D341Med (cell line): ENCODE results near the gene GPC4.
A peak's percentile ranks its signal among the peaks of the same experiment; 100 is the strongest.
"Not testable (repeated sequence)": the region's sequence is repeated elsewhere in the genome, so short reads cannot be mapped to it uniquely, and the experiment has no call there.

ENCODE experiments used
- DNase-seq: peaks from one replicate; pipeline ENCODE4 v3.0.0; 2012; ENCODE audit warnings: low spot score

Gene GPC4

DNA sequence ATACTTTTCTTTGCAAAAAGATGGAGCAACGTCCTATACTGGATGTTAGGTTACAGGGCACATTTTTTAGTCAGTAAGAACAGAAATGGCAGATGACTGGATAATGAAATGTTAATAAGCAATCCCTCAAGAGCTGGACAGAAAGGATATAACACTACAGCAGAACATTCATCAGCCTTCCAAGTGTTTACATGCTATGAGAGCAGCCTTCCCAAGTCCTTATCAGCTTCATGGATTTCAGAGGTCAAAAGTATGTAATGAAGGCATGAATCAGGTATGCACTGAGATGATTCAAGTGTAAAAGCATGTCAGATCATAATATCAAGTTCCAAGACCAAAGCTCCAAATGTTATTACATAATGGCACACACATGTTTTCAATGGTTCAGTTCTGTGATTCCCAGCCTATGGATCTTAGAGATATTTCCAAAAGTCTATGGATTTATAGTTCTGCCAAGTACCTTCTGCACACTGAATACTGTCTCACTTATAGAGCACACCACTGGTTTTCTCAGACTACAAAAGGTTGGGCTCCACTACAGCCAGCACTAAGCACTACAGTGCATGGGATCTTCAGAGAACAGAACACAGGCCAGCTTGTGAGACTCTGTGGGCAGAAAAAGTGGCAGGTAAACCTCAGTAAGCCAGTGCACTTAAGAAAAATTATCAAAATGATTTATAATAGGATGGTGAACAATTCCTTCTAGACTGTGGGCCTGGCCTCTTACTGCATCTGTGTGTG is 49.2 kb downstream of the GPC4 start:
- no peak for DNase-seq

DNA sequence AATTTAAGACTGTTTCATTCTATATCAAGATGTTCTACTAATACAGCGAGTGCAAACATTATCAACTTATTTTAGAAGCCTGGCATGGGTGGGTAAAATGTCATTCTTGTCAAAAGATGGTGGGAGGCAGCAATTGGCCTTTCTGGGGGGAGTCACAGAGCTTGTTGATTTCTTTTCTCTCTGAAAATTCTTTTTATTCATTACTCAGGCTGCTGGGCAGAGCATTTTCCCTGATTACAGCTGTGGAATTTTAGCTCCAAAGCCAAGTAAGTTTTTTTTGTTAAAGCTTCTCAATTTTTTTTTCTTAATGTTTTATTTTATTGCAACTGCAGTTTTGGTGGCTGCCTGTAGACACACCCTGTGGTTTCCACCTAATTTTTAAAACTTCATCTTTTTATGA is 50.4 kb downstream of the GPC4 start:
- DNase-seq = no peak

DNA sequence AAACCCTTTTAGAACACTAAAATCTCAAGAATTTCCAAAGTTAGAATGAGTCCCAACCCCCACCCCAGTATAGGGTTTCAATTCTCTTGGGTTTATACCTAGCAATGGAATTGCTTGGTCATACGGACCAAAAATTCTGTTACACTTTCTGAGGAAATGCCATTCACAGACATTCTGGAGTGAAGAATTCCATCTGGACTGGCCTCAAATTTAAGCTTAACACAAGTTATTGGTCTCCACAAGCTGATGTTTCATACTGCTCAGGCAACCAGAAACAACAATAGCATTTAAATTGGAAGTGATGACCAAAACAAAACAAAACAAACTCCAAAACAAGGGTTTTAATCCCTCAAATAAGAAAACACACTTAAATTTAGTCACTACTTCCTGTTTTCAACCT is 51.1 kb downstream of the GPC4 start:
- no peak for DNase-seq

DNA sequence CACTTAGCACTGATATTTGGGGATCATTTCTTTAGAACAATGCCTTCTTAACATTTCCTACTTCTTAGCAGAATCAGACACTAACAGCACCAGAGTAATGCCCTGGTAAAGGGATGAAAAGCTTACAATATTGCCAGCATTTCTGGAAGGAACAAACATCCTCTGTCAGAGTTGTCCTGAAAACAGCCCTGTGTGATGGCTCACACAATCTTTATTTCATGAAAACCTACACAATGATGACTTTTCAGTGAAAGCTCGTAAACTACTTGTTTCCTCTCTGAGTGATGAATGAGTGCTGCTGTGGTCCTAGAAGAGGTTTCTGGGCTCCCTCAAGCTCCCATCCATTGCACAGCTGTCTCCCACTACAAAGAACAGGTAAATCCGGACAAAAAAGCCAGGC is 52.8 kb downstream of the GPC4 start:
- DNase-seq = no peak

DNA sequence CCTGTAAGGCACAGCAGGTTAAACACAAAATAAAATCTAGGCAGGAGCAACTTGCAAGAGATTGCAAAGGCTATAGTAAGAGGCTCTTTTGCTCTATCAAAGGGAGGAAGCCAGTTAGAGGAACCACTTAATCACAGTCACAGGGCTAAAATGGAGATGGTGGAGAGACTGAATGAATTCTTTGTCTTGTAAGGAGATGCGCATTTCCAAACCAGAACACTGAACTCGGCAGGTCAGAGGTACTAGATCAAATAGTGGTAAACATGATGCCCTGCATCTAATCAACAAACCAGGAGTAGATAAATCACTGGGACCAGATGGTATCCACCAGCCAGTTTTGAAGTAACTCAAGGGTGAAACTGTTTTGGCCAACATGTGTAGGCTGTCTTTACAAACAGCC is 55.8 kb downstream of the GPC4 start:
- no peak for DNase-seq

DNA sequence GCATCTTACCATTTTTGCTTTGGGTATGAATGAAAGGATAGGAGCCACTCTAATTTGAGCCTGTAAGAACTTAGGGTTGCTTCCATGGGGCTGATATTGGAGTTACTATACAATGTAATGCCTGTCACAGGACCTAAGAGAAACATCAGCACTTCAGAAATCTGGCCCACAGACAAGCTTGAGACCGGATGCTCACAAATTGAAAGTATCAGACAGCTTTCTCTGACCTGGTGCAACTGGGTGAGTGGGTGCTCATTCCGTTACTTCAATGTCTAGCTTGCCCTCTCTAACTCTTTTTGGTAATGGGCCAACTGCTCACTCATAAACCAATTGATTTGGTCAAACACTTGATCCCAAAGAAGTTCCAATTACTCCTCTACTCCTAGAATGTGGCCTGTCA is 62.1 kb downstream of the GPC4 start:
- no peak for DNase-seq

DNA sequence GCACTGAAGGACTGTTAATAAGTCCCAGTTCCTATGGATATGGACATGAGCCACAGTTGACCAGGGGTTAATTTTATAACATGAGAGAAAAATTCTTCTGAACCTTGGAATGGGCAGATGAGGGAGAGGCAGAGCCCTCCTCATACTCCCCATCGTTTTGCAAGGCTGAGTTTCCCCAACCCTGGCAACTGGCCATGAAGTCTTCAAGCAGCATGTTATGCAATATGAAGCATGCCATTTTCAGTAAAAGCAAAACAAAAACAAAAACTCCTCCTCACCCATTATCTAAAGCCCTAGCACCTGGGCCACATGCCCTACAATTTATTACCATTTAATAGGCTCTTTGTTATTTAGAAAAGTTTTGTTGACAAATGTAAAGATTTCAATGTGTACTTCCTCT is 64.5 kb downstream of the GPC4 start:
- no peak for DNase-seq

DNA sequence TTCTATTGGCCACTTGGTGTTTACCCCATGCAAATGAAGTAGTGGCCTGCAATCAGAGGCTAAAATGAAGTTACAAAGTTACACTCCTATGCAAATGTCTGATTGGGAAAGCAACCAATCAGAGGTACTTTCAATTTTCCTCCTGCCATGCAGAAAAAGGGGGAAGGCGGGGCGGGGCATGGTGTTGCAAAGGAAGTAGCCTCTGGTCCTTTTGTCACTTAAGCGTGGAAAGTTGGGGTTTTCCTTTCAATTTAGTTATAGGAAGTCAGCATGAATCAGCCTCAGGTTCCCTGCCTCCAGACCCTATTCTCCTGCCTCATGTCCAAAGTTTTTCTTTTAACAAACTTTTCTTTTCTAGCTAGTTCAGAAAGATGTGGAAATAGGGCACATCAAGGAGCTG is 69.3 kb downstream of the GPC4 start:
- no peak for DNase-seq

DNA sequence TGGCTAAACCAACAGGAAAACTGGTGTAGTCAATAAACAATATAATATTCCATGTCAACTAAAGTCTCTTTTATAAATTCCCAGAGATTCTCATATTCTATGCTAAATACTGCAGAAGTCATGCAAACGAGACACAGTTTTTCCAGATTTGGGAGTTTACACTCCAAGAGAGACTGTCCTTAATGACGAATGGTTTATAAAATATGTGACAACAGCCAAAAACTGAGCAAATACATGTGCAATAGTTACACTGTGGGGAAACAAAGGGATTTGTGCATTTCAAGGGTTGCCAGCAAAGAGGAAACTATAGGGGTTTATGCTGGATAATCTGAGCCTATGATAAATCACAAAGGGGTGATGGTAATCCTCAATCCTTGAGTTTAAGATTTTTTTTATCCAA is 75.7 kb downstream of the GPC4 start:
- DNase-seq = no peak

DNA sequence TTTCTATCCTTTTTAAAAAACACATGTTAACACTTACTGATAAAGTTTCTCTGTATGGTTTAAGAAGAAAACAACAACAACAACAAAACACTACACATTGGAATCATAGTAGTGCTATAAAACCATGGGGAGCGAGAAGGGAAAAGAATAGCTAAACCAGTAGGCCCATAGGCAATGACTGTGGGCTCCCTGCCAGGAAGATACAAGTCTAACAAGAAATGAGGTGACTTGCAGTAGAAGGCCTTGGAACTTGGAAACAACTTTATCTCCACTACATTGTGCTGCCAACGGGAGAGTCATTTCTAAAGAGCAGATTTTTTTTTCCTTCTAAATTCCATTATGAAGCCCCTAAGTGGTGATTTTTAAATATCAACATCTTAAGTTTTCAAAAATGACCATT is 78.0 kb downstream of the GPC4 start:
- no peak for DNase-seq

DNA sequence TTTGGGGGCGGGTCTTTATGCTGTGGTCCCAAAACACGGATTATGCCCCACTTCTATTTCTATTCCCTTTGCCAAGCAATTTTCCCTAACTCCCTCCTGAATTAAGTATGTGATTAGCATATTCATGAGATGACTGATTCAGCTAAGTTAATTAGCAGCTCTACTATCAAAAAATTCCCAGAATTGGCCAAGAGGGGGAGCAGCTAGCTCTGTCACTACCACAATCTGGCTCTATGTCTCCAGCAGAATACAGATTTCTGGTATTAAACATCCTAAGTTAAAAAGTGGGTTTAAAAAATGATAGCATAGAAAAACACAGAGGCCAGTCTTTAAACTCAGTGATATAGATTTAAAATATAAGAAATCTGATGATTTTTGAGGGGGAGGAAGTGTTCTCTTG is 80.3 kb downstream of the GPC4 start:
- DNase-seq = peak; percentile 14

DNA sequence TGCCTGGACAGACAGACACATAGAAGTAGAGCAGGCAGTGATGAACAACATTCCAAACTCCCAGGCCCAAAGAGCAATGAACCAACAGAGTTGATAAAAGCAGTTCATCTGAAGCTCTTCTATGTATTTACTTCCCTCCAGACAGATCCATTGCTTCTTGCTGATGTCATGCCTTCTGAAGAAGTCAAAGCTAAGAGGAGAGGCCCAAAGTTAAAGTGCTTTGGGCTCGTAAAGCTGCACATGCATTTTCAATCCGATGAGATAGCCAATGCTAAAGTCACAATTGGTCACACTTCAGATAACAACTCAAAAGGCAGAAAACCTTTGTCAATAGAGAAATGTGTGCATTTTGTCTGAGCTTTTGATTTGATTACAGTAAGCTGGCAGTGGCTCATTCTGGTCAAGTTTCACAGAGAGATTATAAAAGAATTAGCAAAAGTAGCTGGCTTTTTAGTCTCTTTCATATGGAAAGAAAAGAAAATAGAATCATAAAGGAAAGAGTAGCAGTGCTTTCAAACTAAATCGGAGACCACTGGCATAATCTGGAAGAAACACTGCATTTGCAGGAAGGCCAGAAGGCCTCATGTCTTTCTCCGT is 82.0 kb downstream of the GPC4 start:
- no peak for DNase-seq

DNA sequence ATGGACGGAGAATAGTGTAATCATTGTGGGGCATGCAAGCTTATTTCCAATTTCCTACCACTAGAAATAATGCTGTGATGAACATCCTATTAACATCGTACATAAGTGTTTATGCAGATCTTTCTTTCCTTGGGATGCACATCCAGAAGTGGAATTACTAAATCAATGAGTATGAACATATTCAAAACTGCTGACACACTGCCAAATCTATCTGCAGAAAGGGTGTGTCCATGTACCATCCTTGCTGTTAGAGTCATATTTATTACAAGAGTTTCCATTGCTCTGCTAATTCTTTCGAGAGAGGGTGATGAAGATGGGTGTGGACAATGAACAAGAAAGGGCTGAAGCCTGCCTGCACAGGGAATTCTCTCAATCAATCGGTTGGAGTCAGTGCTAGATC is 82.6 kb downstream of the GPC4 start:
- no peak for DNase-seq

DNA sequence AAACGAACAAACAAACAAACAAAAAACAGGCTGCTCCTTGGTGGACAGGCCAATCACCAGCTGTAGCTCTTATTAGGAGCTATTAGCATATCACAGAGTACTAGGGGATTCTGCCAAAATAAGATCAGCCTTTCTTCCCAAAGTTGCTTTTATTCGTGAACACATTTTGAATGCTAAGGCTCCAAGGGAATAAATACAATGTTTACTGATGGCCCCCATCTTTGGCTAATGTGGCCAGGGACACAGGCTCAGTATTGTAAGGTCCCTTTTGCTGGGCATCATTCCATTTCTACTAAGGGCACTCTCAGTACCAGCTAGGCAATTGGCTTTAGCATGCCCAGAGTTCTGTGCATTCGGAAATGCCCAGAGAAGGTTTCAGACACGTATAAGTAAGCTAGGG is 84.3 kb downstream of the GPC4 start:
- DNase-seq = no peak

DNA sequence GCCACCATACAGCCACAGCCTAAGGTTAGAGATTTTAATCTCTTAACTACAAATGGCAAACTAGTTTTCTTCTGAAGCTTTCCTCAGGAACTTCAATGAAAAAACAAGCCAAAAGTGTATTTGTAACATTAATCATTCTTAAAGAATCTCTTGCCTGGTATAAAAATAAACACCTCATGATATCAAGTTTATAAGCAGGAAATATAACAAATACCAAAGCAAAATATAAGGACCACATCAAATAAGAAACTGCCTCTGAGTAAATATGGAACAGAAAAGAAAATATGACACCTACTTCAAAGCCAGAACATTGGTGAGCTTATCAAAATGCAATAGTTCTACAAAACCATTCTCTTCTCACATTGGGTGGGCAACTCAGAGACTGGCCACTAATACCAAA is 89.9 kb downstream of the GPC4 start:
- no peak for DNase-seq

DNA sequence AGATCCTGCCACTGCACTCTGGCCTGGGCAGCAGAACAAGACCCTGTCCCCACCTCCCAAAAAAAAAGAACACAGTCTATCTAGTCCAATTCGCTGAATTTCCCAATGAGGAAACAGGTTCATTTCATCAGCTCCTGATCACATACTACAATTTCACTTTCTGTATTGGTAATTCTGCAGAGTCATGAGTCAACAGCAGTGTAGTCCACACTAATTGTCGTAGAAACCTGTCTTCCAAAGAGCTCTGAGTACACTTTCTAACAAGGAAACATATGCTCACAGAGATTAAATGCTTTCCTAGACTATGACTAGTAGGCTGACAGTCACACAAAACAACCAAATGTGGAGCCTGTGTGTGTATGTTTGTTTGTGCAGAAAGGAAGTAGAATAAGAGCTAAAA is 91.9 kb downstream of the GPC4 start:
- DNase-seq = no peak

DNA sequence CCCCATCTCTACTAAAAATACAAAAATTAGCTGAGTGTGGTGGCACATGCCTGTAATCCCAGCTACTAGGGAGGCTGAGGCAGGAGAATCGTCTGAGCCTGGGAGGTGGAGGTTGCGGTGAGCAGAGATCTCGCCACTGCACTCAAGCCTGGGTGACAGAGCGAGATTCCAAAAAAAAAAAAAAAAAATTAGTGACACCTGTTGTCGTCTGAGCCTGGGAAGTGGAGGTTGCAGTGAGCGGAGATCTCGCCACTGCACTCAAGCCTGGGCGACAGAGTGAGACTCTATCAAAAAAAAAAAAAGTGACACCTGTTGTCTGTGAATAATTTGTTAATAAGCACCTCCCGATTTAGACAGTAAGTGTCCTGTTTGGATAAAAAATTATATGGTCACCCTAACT is 93.0 kb downstream of the GPC4 start:
- not testable (repeated sequence) for DNase-seq

DNA sequence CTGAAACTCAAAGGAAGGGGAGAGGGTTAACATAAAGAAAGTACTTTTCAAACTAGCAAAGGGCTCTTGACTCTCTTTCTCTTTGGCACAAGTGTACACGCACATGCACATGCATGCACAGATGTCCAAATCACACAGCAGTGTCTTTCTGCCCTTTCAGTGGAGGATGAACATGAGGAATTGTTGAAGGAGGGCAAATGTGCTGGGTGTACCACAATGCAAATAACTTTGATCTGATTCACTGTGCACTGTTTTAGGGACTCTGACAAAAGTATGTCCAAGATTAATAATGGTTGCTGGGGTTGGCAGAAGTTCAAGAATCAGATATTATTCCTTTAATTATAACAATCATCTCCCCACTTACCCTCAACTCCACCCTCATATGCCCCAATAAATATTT is 93.8 kb downstream of the GPC4 start:
- DNase-seq = no peak

DNA sequence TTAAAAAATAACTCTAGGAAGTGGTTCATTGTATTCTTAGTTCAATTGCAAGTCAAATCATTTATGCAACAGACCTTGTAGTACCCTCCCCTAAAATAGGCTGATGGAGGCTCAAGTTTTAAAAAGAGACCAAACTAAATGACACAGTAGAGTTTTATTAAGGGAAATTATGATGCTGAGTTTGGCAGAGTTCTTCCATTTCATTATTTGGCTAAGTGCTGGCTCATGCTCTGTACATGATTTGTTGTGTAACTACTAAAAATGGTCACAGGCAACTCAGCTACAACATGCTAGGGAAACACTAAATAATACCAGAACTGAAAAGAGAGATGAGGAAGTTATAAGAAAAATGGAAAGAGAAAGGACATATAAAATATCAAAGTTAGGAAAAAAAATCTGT is 101.0 kb downstream of the GPC4 start:
- no peak for DNase-seq

DNA sequence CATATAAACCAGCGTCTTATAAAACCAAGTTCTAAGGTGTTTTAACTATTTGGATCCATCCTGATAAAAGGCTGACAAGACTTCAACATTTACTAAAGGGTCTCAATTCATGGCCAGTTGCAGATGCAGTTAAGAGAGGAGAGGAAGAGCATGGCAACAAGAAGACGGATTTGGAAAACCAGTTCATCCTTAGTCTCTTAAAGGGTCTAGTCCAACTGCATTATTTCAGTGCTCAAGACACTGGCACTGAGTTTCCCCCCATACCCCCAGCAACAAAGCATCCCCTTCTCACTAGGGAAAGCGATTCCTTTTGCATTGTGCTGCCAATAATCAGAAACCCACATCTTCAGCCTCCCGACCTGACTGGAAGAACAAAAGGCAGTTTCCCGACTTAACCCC is 106.8 kb downstream of the GPC4 start:
- no peak for DNase-seq

DNA sequence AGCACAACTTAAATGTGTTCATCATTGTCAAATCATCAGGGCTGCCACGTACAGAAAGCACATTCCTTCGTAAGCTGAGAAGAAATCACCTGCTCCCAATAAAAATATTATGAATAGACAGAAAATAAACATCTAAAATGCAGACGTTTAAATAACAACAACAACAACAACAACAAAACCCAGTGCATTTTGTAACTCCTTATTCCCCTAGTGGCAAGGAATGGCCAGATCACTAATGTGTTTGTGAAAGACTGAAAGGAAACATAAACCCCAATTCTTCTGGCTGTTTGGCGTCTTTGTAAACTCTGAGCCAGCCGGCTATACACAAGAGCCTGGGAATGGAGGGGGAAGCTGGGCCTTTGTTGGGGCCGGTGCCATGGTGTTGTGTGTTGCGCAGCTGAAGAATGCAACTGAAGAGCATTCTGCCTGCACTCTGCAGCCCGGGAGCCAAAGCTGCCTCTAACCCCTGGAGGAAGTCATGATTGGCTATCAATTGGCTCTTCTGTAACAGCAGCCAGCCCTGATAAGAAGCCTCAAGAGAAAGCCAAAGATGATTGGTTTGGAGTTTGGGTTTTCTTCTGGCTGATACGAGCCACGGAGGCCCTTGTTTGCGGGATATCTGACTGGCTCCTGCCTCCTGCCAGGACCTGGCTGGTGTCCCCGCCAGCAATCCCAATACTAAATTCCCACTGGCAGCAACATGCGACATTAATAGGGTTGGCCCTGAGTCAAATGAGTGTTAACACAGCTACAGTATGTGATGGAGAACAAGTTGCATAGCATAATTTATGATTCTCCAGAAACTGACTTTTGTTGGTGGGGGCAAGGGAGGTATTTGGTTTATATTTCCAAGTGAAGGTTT is 107.4 kb downstream of the GPC4 start:
- DNase-seq = no peak

DNA sequence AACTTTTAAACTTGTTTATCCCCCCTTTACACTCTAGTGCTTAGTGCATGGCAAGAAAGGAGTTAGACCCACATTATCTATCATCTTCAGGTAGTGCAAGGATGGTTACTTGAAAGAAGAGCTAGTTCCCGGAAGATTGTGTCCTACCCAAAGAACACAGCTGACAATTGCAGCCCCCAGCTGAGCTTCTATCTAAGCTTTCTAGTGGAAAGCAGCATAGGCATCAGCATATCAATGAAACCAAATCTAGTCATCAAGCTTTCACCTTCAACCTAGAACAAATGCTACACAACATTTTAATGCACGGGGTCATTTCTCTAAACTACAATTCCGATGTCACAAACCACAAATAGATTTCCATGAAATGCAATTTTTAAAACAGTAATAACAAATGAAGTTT is 108.2 kb downstream of the GPC4 start:
- DNase-seq = no peak

DNA sequence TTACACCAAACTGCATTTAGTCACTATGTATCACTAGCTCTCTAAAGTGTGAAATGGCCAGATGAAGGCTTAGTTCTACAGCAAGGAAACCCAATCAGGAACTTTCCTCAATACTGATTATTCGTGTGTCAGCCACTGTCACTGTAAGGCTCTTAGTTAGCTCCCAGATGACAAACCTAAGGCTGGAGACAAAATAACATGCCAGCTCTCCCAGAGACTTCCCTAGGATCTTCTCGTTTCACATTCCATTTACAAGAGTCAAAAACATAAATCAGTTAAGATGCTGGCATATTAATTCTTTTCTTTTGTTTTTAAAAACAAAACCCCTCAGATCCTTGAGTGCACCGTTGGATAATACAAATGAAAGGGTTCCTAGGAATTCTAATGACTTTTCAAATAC is 109.0 kb downstream of the GPC4 start:
- DNase-seq = no peak
